ENCODE data around the gene ADAM22. TPM values are rescaled to one million over a fixed set of nuclear protein-coding genes. Genes with fewer than 3 reads are reported as not detected.

Gene ADAM22
- total RNA-seq, 1 experiment from 2014 or later, result 7.1 TPM

GRCh38 chr7:88244258-88244657, 310.2 kb downstream of the ADAM22 start:
- CTCF ChIA-PET, result no interaction called here
- Histone ChIP-seq H3K9me3 (ENCODE audit: low read depth, low read length, poor library complexity, severe bottlenecking) (no peaks in the 10 kb centered on the region), H3K4me1 (ENCODE audit: insufficient read depth, low read length, poor library complexity, severe bottlenecking) (no peaks in the 10 kb centered on the region), H3K4me3 (ENCODE audit: low read depth, low read length, poor library complexity, severe bottlenecking) (no peak overlapping the region), H3K36me3 (ENCODE audit: insufficient read depth, low read length, poor library complexity, severe bottlenecking) (no peaks in the 10 kb centered on the region), H3K27me3 (replicated peaks; ENCODE audit: insufficient read depth, low read depth, low read length, poor library complexity) (peaks cover 11% of the 10 kb centered on the region), H3K27ac (ENCODE audit: low read depth, low read length, poor library complexity, severe bottlenecking) (no peak overlapping the region)
- POLR2A ChIA-PET (ENCODE audit: low non-redundant PET), result no interaction called here
- TF ChIP-seq EZH2 (IDR thresholded peaks at IDR 0.05; ENCODE audit: borderline replicate concordance, low read depth, low read length, poor library complexity, severe bottlenecking), result no peak
- no peak for TF ChIP-seq CTCF (conservative IDR thresholded peaks at IDR 0.05; ENCODE audit: low read depth, low read length)
- no TSS peak for BruUV-seq (replicated peaks)
- DNase-seq (ENCODE audit: low spot score), result no peak
- intact Hi-C loops (cut with micrococcal nuclease; ENCODE audit: unreplicated experiment), result loop anchor here (5.0 to 10.0 kb wide), 2 partner anchors 1373 to 1871 kb away; no protein-coding TSS in a partner anchor

Other genes starting within 250 kb of the ADAM22 start
- 29.6 and 30.7 TPM in 2 replicates for gene SLC25A40, start 57.9 kb upstream of the ADAM22 start, total RNA-seq (2021)
- gene DBF4, start 57.8 kb upstream of the ADAM22 start, total RNA-seq (2021), result 80.0 and 81.6 TPM in 2 replicates

All from A673 (cell line).